ENCODE measurements around the gene B3GALT6.

Gene B3GALT6

GRCh38 chr1:1253972-1254666 is 22.1 kb downstream of the B3GALT6 start:
- Histone ChIP-seq H3K27ac (no peak overlapping the region), H3K4me3 (no peak overlapping the region)

GRCh38 chr1:1254667-1254998 is 22.6 kb downstream of the B3GALT6 start:
- no peak overlapping the region for H3K4me3 ChIP-seq
- no peak overlapping the region for H3K27ac ChIP-seq

- H3K27ac ChIP-seq: no peak overlapping the region
Observed at GRCh38 chr1:1255078-1255477, 23.0 kb downstream of the B3GALT6 start.

DNA sequence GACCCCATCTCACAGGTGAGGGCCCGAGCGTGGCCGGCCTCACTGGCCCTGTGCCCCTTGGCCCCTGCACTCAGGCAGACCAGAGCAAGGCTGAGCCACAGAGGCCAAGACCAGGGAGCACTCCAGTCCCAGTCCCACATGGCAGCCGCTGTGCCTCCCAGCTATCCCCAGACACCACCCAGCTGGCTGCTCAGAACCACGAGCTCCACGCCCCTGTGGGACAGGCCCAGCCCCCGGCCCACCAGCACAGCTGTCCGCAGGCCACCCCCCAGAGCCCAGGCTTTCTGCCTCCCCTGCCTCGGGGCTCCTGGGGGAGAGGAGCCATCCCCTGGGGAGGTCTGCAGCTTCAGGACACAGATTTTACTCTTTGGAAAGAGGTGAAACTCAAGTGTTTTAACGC is 23.6 kb downstream of the B3GALT6 start:
- no peak overlapping the region for H3K27ac ChIP-seq

More at GRCh38 chr1:1255078-1255477, 23.0 kb downstream of the B3GALT6 start:
- H3K4me3 ChIP-seq: no peak overlapping the region

GRCh38 chr1:1256956-1257871 is 25.2 kb downstream of the B3GALT6 start:
- H3K27ac ChIP-seq: no peak overlapping the region
- H3K4me3 ChIP-seq: no peak overlapping the region

More for the DNA sequence above, 23.6 kb downstream of the B3GALT6 start:
- H3K4me3 ChIP-seq: no peak overlapping the region

DNA sequence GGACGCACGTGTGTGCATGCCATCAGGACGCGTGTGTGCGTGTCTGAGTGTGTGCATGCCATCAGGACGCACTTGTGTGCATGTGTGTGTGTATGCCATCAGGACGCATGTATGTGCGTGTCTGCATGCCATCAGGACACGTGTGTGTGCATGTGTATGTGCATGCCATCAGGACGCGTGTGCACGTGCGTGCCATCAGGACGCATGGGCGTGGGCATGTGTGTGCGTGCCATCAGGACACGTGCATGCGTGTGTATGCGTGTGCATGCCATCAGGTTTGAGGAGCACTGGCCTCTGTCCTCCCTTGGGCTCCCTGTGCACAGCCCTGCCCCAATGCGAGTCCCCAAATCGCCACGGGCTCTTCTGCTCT is 27.1 kb downstream of the B3GALT6 start:
- H3K27ac ChIP-seq: no peak overlapping the region

DNA sequence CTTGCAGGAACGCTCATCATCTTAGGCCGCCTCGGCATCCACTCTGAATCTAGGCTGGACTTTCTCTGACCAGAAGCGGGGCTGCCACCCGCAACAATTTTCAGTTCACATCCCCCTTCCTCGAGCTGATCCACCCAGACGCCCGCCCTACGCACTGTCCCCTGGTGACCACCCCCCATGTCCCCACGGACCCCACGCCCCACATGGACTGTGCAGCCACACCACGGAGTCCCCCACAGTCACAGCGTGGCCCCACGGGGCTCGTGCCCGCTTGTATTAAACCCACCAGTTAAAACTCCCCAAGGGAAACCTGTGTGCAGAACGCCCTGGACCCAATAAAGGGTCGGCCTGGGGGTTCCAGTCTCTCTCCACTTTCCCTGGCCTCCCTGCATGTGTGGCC is 27.5 kb downstream of the B3GALT6 start:
- H3K27ac ChIP-seq: no peak overlapping the region
- no peak overlapping the region for H3K4me3 ChIP-seq

More for the DNA sequence above, 27.1 kb downstream of the B3GALT6 start:
- H3K4me3 ChIP-seq: no peak overlapping the region

DNA sequence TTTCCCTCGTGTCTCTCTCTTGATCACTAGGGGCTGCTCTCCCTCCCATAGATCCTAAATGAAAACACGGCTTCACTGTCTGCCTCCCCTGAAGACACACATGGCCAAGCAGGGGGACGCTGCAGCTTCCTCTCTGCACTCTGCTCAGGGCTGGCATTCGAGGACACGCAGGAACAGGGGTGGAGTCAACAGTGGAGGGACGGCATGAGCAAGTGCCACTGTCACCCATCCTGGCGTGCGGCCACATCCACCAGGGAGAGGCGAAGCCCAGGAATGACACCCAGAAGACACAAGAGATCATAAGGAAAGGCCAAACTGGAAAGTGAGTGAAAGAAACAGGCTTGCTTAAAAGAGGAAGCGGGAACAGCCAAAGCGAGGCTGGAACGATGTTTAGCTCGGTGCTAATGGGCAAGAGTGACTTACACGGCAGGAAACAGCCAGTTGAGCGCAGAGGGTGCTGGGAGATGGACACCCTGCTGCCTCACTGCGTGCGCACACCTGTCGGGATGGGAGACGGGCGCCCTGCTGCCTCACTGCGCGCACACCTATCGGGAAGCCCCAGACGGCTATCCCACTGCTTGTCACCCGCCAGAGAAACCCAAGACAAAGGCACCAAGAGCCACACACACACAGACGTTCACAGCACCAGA is 28.0 kb downstream of the B3GALT6 start:
- H3K4me3 ChIP-seq: no peak overlapping the region
- H3K27ac ChIP-seq: peak overlapping the region in 1 of 21 experiments; percentile 46

- peak overlapping the region in 1 of 21 experiments; percentile 46 for H3K27ac ChIP-seq
- H3K4me3 ChIP-seq: no peak overlapping the region
Observed at GRCh38 chr1:1260843-1261560, 29.0 kb downstream of the B3GALT6 start.

- H3K4me3 ChIP-seq: no peak overlapping the region
- H3K27ac ChIP-seq: no peak overlapping the region
Observed at GRCh38 chr1:1262071-1262470, 30.0 kb downstream of the B3GALT6 start.

DNA sequence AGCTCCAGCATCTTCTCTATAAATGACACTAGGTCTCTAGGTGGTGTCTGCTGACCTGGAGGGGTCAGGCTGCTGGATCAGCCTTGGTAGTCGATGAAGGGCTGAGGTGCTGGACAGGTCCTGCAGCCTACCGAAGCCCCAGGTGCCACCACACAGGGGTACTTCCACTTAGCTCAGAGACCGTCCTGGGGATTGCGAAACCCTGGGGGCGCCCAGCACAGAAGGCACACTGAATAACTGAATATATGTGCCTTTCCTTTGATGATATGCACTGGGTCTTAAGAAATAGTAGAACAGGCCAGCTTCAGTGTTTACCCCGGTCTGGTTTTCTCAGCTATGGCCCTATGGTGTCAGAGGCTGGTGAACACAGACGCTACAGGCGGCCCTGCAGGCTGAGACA is 30.7 kb downstream of the B3GALT6 start:
- Histone ChIP-seq H3K4me3 (no peak overlapping the region), H3K27ac (no peak overlapping the region)

DNA sequence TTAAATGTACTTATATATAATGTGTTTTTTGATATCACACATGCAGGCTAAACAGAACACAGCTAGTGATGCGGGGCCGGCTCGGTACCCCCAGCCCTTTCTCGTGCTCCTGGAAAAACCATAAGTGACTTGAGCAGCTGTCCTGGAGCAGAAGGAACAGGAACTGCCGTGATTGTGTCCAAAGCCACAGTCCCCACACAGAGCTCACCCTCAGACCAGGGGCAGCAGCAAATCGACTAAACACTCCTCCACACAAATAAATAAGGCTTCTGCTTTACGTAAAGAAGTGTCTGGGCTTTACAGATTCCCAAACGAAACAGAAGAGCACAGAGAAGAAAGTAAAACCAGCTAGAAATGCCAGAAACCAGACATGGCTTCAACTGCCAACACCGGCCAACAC is 32.0 kb downstream of the B3GALT6 start:
- Histone ChIP-seq H3K4me3 (no peak overlapping the region), H3K27ac (no peak overlapping the region)

DNA sequence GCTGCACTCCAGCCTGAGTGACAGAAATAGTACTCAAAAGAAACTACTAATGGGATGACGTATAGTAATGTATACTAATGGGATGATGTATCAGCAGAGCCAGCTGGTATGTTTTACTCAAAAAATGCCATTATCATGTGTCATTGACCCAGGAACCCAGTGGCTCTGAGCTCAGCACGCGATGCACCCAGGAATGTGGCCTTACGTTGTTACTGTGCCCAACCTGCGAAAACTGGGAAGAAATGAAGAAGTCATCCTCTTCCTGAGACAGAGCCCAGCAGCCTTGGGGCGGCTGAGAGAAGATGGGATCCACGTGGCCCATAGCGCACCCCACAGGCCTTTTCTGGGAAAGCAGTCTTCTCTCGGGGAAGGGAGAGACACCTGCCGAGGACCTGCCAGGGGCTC is 32.8 kb downstream of the B3GALT6 start:
- Histone ChIP-seq H3K27ac (no peak overlapping the region), H3K4me3 (no peak overlapping the region)

DNA sequence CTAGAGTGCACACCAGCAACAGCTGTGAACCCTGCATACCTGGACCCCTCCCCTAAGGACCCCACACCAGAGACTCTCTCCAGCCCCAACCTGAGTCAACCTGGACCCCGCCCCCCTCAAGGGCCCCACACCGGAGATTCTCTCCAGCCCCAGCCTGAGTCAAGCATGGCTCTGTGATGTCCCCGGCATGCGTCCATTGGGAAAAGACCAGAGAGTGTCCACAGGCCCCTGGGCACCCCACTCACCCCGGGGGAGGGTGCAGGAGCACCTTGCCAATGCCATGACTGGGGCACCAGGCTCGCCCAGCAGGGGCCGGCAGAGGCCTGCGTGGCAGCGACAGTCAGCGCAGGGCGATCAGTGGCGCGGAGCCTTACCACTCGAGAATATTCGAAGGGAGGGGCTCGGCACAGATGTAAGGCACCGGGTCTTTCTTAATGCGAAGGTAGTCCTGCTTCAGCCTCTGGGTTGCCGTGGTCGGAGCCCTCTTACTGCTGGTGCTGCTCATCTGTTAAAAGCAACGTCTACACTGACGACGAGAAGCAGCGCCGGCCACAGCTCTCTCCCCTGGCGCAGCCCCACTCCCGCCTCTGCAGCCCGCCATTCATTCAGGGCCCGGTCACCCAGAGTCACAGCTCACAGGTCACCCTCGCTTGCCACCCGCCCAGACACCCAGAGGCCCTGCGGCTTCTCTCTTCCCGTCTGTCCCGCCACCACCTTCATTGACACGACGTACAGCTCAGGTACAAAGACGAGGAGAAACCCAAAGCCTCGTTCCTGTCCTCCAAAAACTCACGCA is 35.6 kb downstream of the B3GALT6 start:
- Histone ChIP-seq H3K4me3 (no peak overlapping the region), H3K27ac (no peak overlapping the region)

DNA sequence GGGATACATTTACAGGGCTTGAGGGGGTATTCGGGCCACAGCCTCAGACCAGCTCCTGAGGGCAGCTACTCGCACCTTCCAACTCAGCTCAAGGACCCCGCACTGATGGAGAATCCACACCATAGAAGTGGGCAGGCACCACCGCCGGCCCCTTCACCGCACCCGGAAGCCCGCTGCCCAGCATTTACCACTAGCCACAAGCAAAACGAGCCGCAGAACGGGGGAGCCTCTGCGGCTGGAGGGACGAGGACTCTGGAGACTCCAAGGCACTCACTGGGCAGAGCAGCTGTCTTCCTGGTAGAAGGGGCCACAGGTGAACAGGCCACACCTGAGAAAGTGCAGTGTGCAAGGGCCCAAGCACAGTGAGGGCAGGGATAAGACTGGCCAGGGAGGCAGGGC is 36.2 kb downstream of the B3GALT6 start:
- no peak overlapping the region for H3K27ac ChIP-seq
- H3K4me3 ChIP-seq: no peak overlapping the region

- Histone ChIP-seq H3K27ac (peak overlapping the region in 8 of 21 experiments; percentile 1 to 74 (median 40)), H3K4me3 (no peak overlapping the region)
Observed at GRCh38 chr1:1270813-1271212, 38.8 kb downstream of the B3GALT6 start.

GRCh38 chr1:1272341-1273208 is 40.5 kb downstream of the B3GALT6 start:
- H3K27ac ChIP-seq: peak overlapping the region; percentile 80 to 97 (median 91)
- peak overlapping the region; percentile 79 to 99 (median 92) for H3K4me3 ChIP-seq

DNA sequence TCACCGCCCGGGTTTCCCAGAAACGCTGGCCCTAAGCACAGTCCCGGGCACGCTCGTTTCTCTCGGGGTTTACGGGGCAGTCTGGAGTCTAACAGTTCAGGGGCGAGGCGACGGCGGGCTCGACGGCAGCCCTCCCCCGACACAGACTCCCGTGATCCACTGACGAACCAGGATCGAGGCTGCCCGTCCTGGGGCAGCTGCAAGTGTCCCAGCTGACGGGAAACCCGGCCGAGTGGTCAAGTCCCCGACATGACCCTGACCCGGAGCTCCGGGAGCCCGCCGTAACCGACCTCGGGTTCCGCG is 41.1 kb downstream of the B3GALT6 start:
- H3K27ac ChIP-seq: peak overlapping the region; percentile 80 to 97 (median 91)

More for the DNA sequence above, 41.1 kb downstream of the B3GALT6 start:
- peak overlapping the region; percentile 79 to 99 (median 92) for H3K4me3 ChIP-seq

Data from skin epidermis (tissue), 12 donors.